GDM1 (cell line): ENCODE results near the gene TRIP12.
"Not testable (repeated sequence)": the region's sequence is repeated elsewhere in the genome, so short reads cannot be mapped to it uniquely, and the experiment has no call there.

Source experiments
- DNase-seq: peaks from one replicate; lab custom pipeline; 2025; lab: John Stamatoyannopoulos, UW

TRIP12 gene

GRCh38 chr2:229874647-229875046 is 47.2 kb downstream of the TRIP12 start:
- DNase-seq, result no peak

- DNase-seq, result no peak
Measured at GRCh38 chr2:229873123-229873581, 48.7 kb downstream of the TRIP12 start.

- DNase-seq, result no peak
Measured at GRCh38 chr2:229870903-229871656, 50.7 kb downstream of the TRIP12 start.

- no peak for DNase-seq
Measured at GRCh38 chr2:229869226-229869625, 52.6 kb downstream of the TRIP12 start.

- DNase-seq, result no peak
Measured at GRCh38 chr2:229868794-229869193, 53.0 kb downstream of the TRIP12 start.

- DNase-seq, result no peak
Measured at GRCh38 chr2:229865033-229865432, 56.8 kb downstream of the TRIP12 start.

GRCh38 chr2:229861431-229861830 is 60.4 kb downstream of the TRIP12 start:
- no peak for DNase-seq

GRCh38 chr2:229860334-229860733 is 61.5 kb downstream of the TRIP12 start:
- DNase-seq, result no peak

- DNase-seq, result no peak
Measured at GRCh38 chr2:229858351-229858750, 63.5 kb downstream of the TRIP12 start.

- DNase-seq, result no peak
Measured at GRCh38 chr2:229857634-229858033, 64.2 kb downstream of the TRIP12 start.

- DNase-seq, result no peak
Measured at GRCh38 chr2:229856413-229856812, 65.4 kb downstream of the TRIP12 start.

- DNase-seq, result no peak
Measured at GRCh38 chr2:229855116-229855515, 66.7 kb downstream of the TRIP12 start.

GRCh38 chr2:229852565-229852964 is 69.2 kb downstream of the TRIP12 start:
- DNase-seq, result no peak

- DNase-seq, result no peak
Measured at GRCh38 chr2:229851870-229852269, 69.9 kb downstream of the TRIP12 start.

GRCh38 chr2:229850355-229851275 is 71.2 kb downstream of the TRIP12 start:
- not testable (repeated sequence) for DNase-seq

- DNase-seq, result no peak
Measured at GRCh38 chr2:229849073-229849472, 72.7 kb downstream of the TRIP12 start.

GRCh38 chr2:229843613-229844012 is 78.2 kb downstream of the TRIP12 start:
- no peak for DNase-seq

GRCh38 chr2:229838729-229839128 is 83.1 kb downstream of the TRIP12 start:
- no peak for DNase-seq

- DNase-seq, result no peak
Measured at GRCh38 chr2:229836847-229837246, 85.0 kb downstream of the TRIP12 start.

GRCh38 chr2:229835596-229836283 is 86.1 kb downstream of the TRIP12 start:
- no peak for DNase-seq

GRCh38 chr2:229834368-229834767 is 87.4 kb downstream of the TRIP12 start:
- DNase-seq, result not testable (repeated sequence)

- no peak for DNase-seq
Measured at GRCh38 chr2:229832510-229832898, 89.3 kb downstream of the TRIP12 start.
